Esophagus muscularis mucosa (tissue), 4 donors: ENCODE data around the gene BUB1B.
"Not testable (repeated sequence)": the region's sequence is repeated elsewhere in the genome, so short reads cannot be mapped to it uniquely, and the experiment has no call there.

Source experiments
- EP300 ChIP-seq: sonication (generic); formaldehyde crosslinking; IDR thresholded peaks from one replicate; pipeline ENCODE4 v1.6.1; 2017; ENCODE audit warnings: antibody characterized with exemption
- POLR2A ChIP-seq: fragments of 450-650 bp; IDR thresholded peaks from one replicate; pipeline ENCODE4 v1.6.1; 2017; ENCODE audit warnings: antibody characterized with exemption, moderate library complexity, mild to moderate bottlenecking, low read depth
- POLR2AphosphoS5 ChIP-seq, 2 donors: sonication (generic); formaldehyde crosslinking; IDR thresholded peaks; one replicate each; pipeline ENCODE4 v1.6.1; 2017; ENCODE audit warnings: antibody characterized with exemption in 2 of 2
- TF ChIP-seq, protein P1 (sequence below), 3 experiments: fragments of 200-600 bp in 2 of 3; fragments of 450-650 bp in 1 of 3; sonication (generic) in 2 of 3; IDR thresholded peaks; one replicate each; pipeline ENCODE4 v1.5.1; 2017 to 2019; ENCODE audit warnings: antibody characterized with exemption in 3 of 3, mild to moderate bottlenecking in 2 of 3, moderate library complexity in 1 of 3

DNA sequence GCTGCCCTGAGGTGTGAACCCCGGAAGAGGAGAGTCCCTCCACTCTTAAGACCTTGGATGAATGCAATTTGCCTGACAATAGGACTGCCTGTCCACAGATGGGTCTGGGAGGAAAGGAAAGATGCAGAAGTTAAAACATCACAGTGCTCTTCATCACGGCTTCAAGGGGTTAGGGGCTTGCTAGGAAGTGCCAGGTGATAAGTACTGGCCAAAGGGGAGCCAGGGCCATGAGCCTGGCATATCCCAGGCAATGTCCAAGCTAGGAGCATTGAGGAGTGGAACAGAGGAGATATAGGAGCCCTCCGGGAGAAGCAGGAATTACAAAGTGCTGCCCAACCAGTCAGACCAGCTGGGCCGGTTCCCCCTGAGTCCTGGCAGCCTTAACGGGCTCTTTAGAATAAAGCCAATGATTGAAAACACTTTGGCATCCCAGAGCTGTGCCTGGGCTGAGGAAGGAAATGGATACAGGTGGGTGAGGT lies 36.0 kb upstream of the BUB1B start:
- TF ChIP-seq, protein P1, sequence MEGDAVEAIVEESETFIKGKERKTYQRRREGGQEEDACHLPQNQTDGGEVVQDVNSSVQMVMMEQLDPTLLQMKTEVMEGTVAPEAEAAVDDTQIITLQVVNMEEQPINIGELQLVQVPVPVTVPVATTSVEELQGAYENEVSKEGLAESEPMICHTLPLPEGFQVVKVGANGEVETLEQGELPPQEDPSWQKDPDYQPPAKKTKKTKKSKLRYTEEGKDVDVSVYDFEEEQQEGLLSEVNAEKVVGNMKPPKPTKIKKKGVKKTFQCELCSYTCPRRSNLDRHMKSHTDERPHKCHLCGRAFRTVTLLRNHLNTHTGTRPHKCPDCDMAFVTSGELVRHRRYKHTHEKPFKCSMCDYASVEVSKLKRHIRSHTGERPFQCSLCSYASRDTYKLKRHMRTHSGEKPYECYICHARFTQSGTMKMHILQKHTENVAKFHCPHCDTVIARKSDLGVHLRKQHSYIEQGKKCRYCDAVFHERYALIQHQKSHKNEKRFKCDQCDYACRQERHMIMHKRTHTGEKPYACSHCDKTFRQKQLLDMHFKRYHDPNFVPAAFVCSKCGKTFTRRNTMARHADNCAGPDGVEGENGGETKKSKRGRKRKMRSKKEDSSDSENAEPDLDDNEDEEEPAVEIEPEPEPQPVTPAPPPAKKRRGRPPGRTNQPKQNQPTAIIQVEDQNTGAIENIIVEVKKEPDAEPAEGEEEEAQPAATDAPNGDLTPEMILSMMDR (IDR thresholded peaks at IDR 0.05) = not testable (repeated sequence)
- TF ChIP-seq EP300; POLR2A; POLR2AphosphoS5 (IDR thresholded peaks at IDR 0.05): not testable (repeated sequence)
